MCF 10A (cell line): ENCODE measurements around the gene RSBN1. TPM values are rescaled to one million over a fixed set of nuclear protein-coding genes. Genes with fewer than 3 reads are reported as not detected.

ENCODE experiments used
- BruUV-seq: library from RNA; stranded (reverse); fragments of 400-500 nt; replicated peaks from 2 replicates; lab custom pipeline; 2021; lab: Mats Ljungman, UMichigan
- CTCF ChIA-PET: fragments of 300-600 bp; sonication (Branson Sonifier 250); formaldehyde crosslinking; extraction: SDS; loops from one replicate; lab custom pipeline; 2021; ENCODE audit warnings: antibody characterized with exemption, inconsistent platforms; lab: Yijun Ruan, JAX
- POLR2A ChIA-PET: fragments of 300-600, 350-650 bp; sonication (Branson Sonifier 250); formaldehyde crosslinking; extraction: SDS; loops from one replicate; lab custom pipeline; 2020; ENCODE audit warnings: antibody characterized with exemption, inconsistent platforms; lab: Yijun Ruan, JAX
- DNase-seq: peaks from one replicate; pipeline ENCODE4 v3.0.0-alpha.2; 2018; ENCODE audit not compliant: unreplicated experiment
- H3K27ac Mint-ChIP-seq: one replicate; pipeline ENCODE4 v1.8.0; 2022; ENCODE audit warnings: mild to moderate bottlenecking, low read depth, mixed read lengths; ENCODE audit not compliant: unreplicated experiment
- H3K27me3 Mint-ChIP-seq: one replicate; pipeline ENCODE4 v1.8.0; 2022; ENCODE audit warnings: mixed read lengths; ENCODE audit not compliant: insufficient read depth, unreplicated experiment
- H3K36me3 Mint-ChIP-seq: one replicate; pipeline ENCODE4 v1.8.0; 2022; ENCODE audit warnings: mild to moderate bottlenecking, moderate library complexity, mixed read lengths; ENCODE audit not compliant: insufficient read depth, unreplicated experiment
- H3K4me1 Mint-ChIP-seq: one replicate; pipeline ENCODE4 v1.8.0; 2022; ENCODE audit warnings: mixed read lengths; ENCODE audit not compliant: insufficient read depth, unreplicated experiment
- H3K4me3 Mint-ChIP-seq: one replicate; pipeline ENCODE4 v1.8.0; 2022; ENCODE audit warnings: mild to moderate bottlenecking, moderate library complexity, mixed read lengths; ENCODE audit not compliant: unreplicated experiment
- H3K9me3 Mint-ChIP-seq: one replicate; pipeline ENCODE4 v1.8.0; 2022; ENCODE audit warnings: mixed read lengths; ENCODE audit not compliant: unreplicated experiment
- CTCF ChIP-seq: fragments of 200-600 bp; IDR thresholded peaks from one replicate; pipeline ENCODE4 v1.8.0; 2022; ENCODE audit warnings: antibody characterized with exemption, mild to moderate bottlenecking; ENCODE audit not compliant: unreplicated experiment
- intact Hi-C: fragments of 100-400 bp; cut with micrococcal nuclease; formaldehyde crosslinking; loops from 2 replicates; pipeline ENCODE4 v1.14.1; 2022
- total RNA-seq: library from RNA; stranded (reverse); gene quantifications from 2 replicates; pipeline ENCODE4 v1.2.3, GENCODE V29; 2022

The RSBN1 gene
- total RNA-seq, 1 experiment from 2014 or later = 11.8 TPM

GRCh38 chr1:113850127-113850796 lies 38.0 kb upstream of the RSBN1 start:
- intact Hi-C loops = no loop called here
- no peak for TF ChIP-seq CTCF
- no TSS peak for BruUV-seq
- H3K4me3 Mint-ChIP-seq = no peak overlapping the region
- H3K4me1 Mint-ChIP-seq = no peaks in the 10 kb centered on the region
- ChIA-PET CTCF (no interaction called here), POLR2A (interaction anchor here (0.6 to 0.7 kb wide), 4 partner anchors 9 to 646 kb away, joined by 3 read pairs; no protein-coding TSS in a partner anchor)
- H3K27me3 Mint-ChIP-seq = no peaks in the 10 kb centered on the region
- no peak for DNase-seq
- no peaks in the 10 kb centered on the region for H3K36me3 Mint-ChIP-seq
- no peak overlapping the region for H3K27ac Mint-ChIP-seq
- peaks cover 19% of the 10 kb centered on the region for H3K9me3 Mint-ChIP-seq

- TF ChIP-seq CTCF = no peak
- CTCF ChIA-PET = interaction anchor here (0.5 to 1.3 kb wide), 2 partner anchors 14 to 1517 kb away, joined by 4 read pairs; no protein-coding TSS in a partner anchor
- H3K27ac Mint-ChIP-seq = no peak overlapping the region
These were observed 36.8 kb upstream of the RSBN1 start for GRCh38 chr1:113849072-113849471.

GRCh38 chr1:113846391-113847035 lies 34.2 kb upstream of the RSBN1 start:
- CTCF ChIA-PET = interaction anchor here (0.6 to 0.7 kb wide), 2 partner anchors 12 to 825 kb away, joined by 3 to 5 read pairs; no protein-coding TSS in a partner anchor
- POLR2A ChIA-PET = no interaction called here
- no peak overlapping the region for H3K27ac Mint-ChIP-seq
- DNase-seq = no peak
- H3K4me3 Mint-ChIP-seq = no peak overlapping the region
- H3K9me3 Mint-ChIP-seq = peaks cover 19% of the 10 kb centered on the region
- no peak for TF ChIP-seq CTCF
- BruUV-seq = no TSS peak
- no peaks in the 10 kb centered on the region for H3K27me3 Mint-ChIP-seq
- intact Hi-C loops = no loop called here
- no peaks in the 10 kb centered on the region for H3K4me1 Mint-ChIP-seq
- H3K36me3 Mint-ChIP-seq = no peaks in the 10 kb centered on the region

More at GRCh38 chr1:113849072-113849471, 36.8 kb upstream of the RSBN1 start:
- intact Hi-C loops = no loop called here
- H3K9me3 Mint-ChIP-seq = peaks cover 19% of the 10 kb centered on the region
- BruUV-seq = no TSS peak
- DNase-seq = no peak
- H3K27me3 Mint-ChIP-seq = no peaks in the 10 kb centered on the region
- H3K4me1 Mint-ChIP-seq = no peaks in the 10 kb centered on the region
- no peaks in the 10 kb centered on the region for H3K36me3 Mint-ChIP-seq
- no peak overlapping the region for H3K4me3 Mint-ChIP-seq
- POLR2A ChIA-PET = no interaction called here

GRCh38 chr1:113836534-113836933 lies 24.3 kb upstream of the RSBN1 start:
- TF ChIP-seq CTCF = no peak
- ChIA-PET POLR2A (interaction anchor here (0.7 to 1.1 kb wide), 2 partner anchors 20 to 68 kb away, joined by 3 to 5 read pairs; partner anchors contain the start of gene AP4B1), CTCF (interaction anchor here (1.1 to 5.4 kb wide), 10 partner anchors 19 to 836 kb away, joined by 3 to 27 read pairs (median 8); partner anchors contain the start of genes AP4B1 and HIPK1)
- H3K9me3 Mint-ChIP-seq = no peaks in the 10 kb centered on the region
- H3K36me3 Mint-ChIP-seq = no peaks in the 10 kb centered on the region
- no peak for DNase-seq
- no peaks in the 10 kb centered on the region for H3K27me3 Mint-ChIP-seq
- intact Hi-C loops = loop anchor here (10.0 kb wide), 2 partner anchors 138 to 448 kb away; partner anchors contain the start of gene OLFML3
- no TSS peak for BruUV-seq
- no peaks in the 10 kb centered on the region for H3K4me1 Mint-ChIP-seq
- H3K27ac Mint-ChIP-seq = no peak overlapping the region
- H3K4me3 Mint-ChIP-seq = no peak overlapping the region
